Liver (tissue), 9 donors: Measurements from ENCODE around the gene IL36G. TPM values are rescaled to one million over a fixed set of nuclear protein-coding genes. Genes with fewer than 3 reads are reported as not detected.

Source experiments
- DNase-seq: peaks from one replicate; pipeline ENCODE4 v3.0.0-alpha.2; 2017; ENCODE audit warnings: low spot score
- H3K27ac ChIP-seq, 2 donors: one replicate each; pipeline ENCODE4 v1.7.0; 2013; ENCODE audit warnings: inconsistent platforms in 2 of 2, low read length in 2 of 2, control low read depth in 1 of 2, low read depth in 1 of 2, mild to moderate bottlenecking in 1 of 2
- H3K27me3 ChIP-seq, 4 donors: one replicate each; pipeline versions ENCODE4 v1.6.1 to v1.7.0; 2013; ENCODE audit warnings: low read length in 3 of 4, inconsistent platforms in 1 of 4, mild to moderate bottlenecking in 1 of 4, moderate library complexity in 1 of 4; ENCODE audit not compliant: control insufficient read depth in 4 of 4, insufficient read depth in 4 of 4
- H3K36me3 ChIP-seq, 4 donors: one replicate each; pipeline versions ENCODE4 v1.6.1 to v1.7.0; 2013; ENCODE audit warnings: low read length in 3 of 4, mild to moderate bottlenecking in 3 of 4, low read depth in 1 of 4, moderate library complexity in 1 of 4; ENCODE audit not compliant: control insufficient read depth in 4 of 4, insufficient read depth in 3 of 4
- H3K4me1 ChIP-seq, 4 donors: one replicate each; pipeline versions ENCODE4 v1.6.1 to v1.7.0; 2013; ENCODE audit warnings: low read length in 3 of 4, mild to moderate bottlenecking in 3 of 4, moderate library complexity in 1 of 4; ENCODE audit not compliant: control insufficient read depth in 4 of 4, insufficient read depth in 4 of 4
- H3K4me3 ChIP-seq, 3 donors: one replicate each; pipeline versions ENCODE4 v1.6.1 to v1.7.0; 2013; ENCODE audit warnings: low read length in 3 of 3, control low read depth in 1 of 3, low read depth in 1 of 3, mild to moderate bottlenecking in 1 of 3
- H3K9ac ChIP-seq, 2 donors: one replicate each; pipeline ENCODE4 v1.7.0; 2013; ENCODE audit warnings: low read length in 2 of 2, mild to moderate bottlenecking in 2 of 2, moderate library complexity in 2 of 2, control low read depth in 1 of 2, low read depth in 1 of 2
- H3K9me3 ChIP-seq, 4 donors: one replicate each; pipeline versions ENCODE4 v1.6.1 to v1.7.0; 2013; ENCODE audit warnings: low read length in 3 of 4; ENCODE audit not compliant: control insufficient read depth in 4 of 4
- EGR1 ChIP-seq, 2 donors: IDR thresholded peaks; 2 replicates each; pipeline ENCODE4 v1.6.1; 2016 to 2018; ENCODE audit warnings: antibody characterized with exemption in 2 of 2, low read depth in 2 of 2
- FOXA1 ChIP-seq: IDR thresholded peaks from 2 replicates; pipeline ENCODE4 v1.6.1; 2016; ENCODE audit warnings: antibody characterized with exemption
- FOXA2 ChIP-seq: IDR thresholded peaks from 2 replicates; pipeline ENCODE4 v1.6.1; 2016; ENCODE audit warnings: antibody characterized with exemption
- HNF4A ChIP-seq, 2 donors: conservative IDR thresholded peaks; 2 replicates each; pipeline ENCODE4 v1.6.1; 2016; ENCODE audit warnings: antibody characterized with exemption in 2 of 2, mild to moderate bottlenecking in 2 of 2
- HNF4G ChIP-seq: IDR thresholded peaks from 2 replicates; pipeline ENCODE4 v1.6.1; 2016; ENCODE audit warnings: antibody characterized with exemption
- JUND ChIP-seq, 2 donors: IDR thresholded peaks; 2 replicates each; pipeline ENCODE4 v1.6.1; 2016; ENCODE audit warnings: antibody characterized with exemption in 2 of 2
- RAD21 ChIP-seq, 2 donors: IDR thresholded peaks; 2 replicates each; pipeline ENCODE4 v1.6.1; 2016; ENCODE audit warnings: antibody characterized with exemption in 2 of 2, mild to moderate bottlenecking in 2 of 2
- RXRA ChIP-seq, 2 donors: IDR thresholded peaks; 2 replicates each; pipeline ENCODE4 v1.6.1; 2017 to 2018; ENCODE audit warnings: antibody characterized with exemption in 2 of 2, mild to moderate bottlenecking in 1 of 2
- SP1 ChIP-seq: IDR thresholded peaks from 2 replicates; pipeline ENCODE4 v1.6.1; 2018; ENCODE audit warnings: antibody characterized with exemption, mild to moderate bottlenecking
- WGBS: extraction: QIAGEN DNeasy Blood & Tissue Kit; methylation state at CpG from one replicate; pipeline ENCODE4 v1.1.7; 2013; 5-methylcytosine and 5-hydroxymethylcytosine counted together
- polyA plus RNA-seq, 2 donors: library from polyadenylated mRNA; stranded (reverse) in 1 of 2; unstranded in 1 of 2; fragments of 200-250 nt in 1 of 2; fragments of >200 nt in 1 of 2; fragmentation: Nextera tagmentation in 1 of 2; extraction: Ambion mirVana in 1 of 2; gene quantifications; one replicate each; pipeline versions ENCODE4 v1.2.1 to v1.2.3, GENCODE V29; 2013 to 2015
- total RNA-seq, 2 donors: library from RNA; depleted of rRNA; stranded (reverse); fragments of >200 nt; gene quantifications; one replicate each; pipeline ENCODE4 v1.2.3, GENCODE V29; 2014
- TF ChIP-seq, protein P1 (sequence below): IDR thresholded peaks from 2 replicates; pipeline ENCODE4 v1.6.1; 2016; ENCODE audit warnings: antibody characterized with exemption, mild to moderate bottlenecking
- TF ChIP-seq, protein P2 (sequence below): IDR thresholded peaks from 2 replicates; pipeline ENCODE4 v1.6.1; 2016; ENCODE audit warnings: antibody characterized with exemption
- TF ChIP-seq, protein P3 (sequence below): IDR thresholded peaks from 2 replicates; pipeline ENCODE4 v1.6.1; 2016; ENCODE audit warnings: antibody characterized with exemption
- TF ChIP-seq, protein P4 (sequence below): fragments of 150-350 bp; IDR thresholded peaks from 2 replicates; pipeline ENCODE4 v1.5.1; 2017; ENCODE audit warnings: improper control_type of control experiment, low read depth, low read length; ENCODE audit not compliant: missing input control
- donor health status: healthy.
- donor health status: healthy.
- donor health status: healthy.
- donor health status: healthy.
- donor health status: healthy.

Gene IL36G
- total and polyA plus RNA-seq, 4 donors, result not detected

DNA sequence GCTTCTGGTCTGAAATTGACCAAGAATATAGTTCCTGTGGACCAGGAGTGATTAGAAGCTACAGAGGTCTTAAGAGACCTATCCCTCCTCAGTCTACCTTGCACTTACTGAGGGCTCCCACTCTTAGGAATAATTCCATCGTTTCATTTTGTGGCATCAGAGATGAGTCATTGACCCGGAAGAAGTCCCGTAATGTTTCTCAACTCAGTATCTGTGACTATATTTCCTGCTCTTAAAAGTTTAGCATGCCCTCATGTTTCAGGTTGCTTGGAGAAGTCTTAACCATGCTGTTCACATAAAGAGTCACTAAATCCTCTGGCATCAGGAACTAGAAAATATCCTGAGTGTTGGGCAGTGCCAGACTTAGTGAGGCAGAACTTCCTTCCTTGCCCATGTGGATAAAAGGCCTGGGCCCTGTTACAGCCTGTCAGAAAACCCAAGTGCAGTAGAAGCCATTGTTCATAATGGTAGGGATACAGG is 27.3 kb downstream of the IL36G start, which contains the start of gene IL36A (continued):
- TF ChIP-seq, protein P1, sequence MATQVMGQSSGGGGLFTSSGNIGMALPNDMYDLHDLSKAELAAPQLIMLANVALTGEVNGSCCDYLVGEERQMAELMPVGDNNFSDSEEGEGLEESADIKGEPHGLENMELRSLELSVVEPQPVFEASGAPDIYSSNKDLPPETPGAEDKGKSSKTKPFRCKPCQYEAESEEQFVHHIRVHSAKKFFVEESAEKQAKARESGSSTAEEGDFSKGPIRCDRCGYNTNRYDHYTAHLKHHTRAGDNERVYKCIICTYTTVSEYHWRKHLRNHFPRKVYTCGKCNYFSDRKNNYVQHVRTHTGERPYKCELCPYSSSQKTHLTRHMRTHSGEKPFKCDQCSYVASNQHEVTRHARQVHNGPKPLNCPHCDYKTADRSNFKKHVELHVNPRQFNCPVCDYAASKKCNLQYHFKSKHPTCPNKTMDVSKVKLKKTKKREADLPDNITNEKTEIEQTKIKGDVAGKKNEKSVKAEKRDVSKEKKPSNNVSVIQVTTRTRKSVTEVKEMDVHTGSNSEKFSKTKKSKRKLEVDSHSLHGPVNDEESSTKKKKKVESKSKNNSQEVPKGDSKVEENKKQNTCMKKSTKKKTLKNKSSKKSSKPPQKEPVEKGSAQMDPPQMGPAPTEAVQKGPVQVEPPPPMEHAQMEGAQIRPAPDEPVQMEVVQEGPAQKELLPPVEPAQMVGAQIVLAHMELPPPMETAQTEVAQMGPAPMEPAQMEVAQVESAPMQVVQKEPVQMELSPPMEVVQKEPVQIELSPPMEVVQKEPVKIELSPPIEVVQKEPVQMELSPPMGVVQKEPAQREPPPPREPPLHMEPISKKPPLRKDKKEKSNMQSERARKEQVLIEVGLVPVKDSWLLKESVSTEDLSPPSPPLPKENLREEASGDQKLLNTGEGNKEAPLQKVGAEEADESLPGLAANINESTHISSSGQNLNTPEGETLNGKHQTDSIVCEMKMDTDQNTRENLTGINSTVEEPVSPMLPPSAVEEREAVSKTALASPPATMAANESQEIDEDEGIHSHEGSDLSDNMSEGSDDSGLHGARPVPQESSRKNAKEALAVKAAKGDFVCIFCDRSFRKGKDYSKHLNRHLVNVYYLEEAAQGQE, result no peak
- no peak for TF ChIP-seq JUND (IDR thresholded peaks at IDR 0.05)
- no peak for TF ChIP-seq FOXA2
- no peak for TF ChIP-seq RXRA (IDR thresholded peaks at IDR 0.05)
- TF ChIP-seq SP1, result no peak
- no peak for TF ChIP-seq HNF4A (conservative IDR thresholded peaks at IDR 0.05)

DNA sequence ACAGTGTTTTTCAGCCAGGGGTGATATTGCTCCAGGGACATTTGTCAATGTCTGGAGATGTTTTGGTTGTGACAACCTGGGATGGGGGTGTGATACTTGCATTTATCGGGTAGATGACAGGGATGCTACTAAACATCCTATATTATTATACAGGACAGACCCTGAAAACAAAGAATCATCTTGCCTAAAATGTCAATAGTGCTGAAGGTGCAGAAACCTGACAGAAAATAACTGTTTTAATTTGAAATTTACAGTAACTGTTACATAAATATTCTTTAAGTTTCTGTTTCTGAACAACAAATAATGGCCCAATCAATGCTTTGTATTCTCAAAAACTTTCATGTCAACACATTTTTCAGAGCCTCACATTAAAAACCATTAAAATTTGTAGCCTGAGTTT is 29.4 kb downstream of the IL36G start:
- WGBS, result 85% methylated on average over 1 of the region's 1 CpG
- Histone ChIP-seq H3K27me3 (no peaks in the 10 kb centered on the region), H3K9me3 (no peaks in the 10 kb centered on the region), H3K4me1 (no peaks in the 10 kb centered on the region), H3K4me3 (no peak overlapping the region), H3K36me3 (no peaks in the 10 kb centered on the region), H3K27ac (no peak overlapping the region), H3K9ac (no peak overlapping the region)
- no peak for TF ChIP-seq FOXA2
- no peak for TF ChIP-seq HNF4G
- DNase-seq, result no peak

DNA sequence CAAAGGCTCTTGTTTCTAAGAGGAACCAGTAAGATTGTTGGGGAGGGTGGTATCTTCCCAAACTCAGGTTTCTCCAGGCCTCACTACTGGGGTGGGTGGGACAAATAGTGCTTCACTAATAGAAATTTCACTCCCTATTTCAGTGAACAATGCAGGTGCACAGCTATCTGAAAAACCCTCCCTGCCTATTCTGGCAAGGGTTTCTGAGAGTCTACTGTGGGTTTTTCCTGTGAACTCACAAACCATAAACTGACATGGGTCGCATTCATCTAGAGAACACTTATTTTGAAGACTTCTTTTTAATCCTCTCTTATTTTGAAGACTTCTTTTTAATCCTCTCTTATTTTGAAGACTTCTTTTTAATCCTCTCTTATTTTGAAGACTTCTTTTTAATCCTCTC is 31.8 kb downstream of the IL36G start:
- Histone ChIP-seq H3K27me3 (no peaks in the 10 kb centered on the region), H3K36me3 (no peaks in the 10 kb centered on the region), H3K4me3 (no peak overlapping the region), H3K9ac (no peak overlapping the region), H3K4me1 (no peaks in the 10 kb centered on the region), H3K27ac (no peak overlapping the region), H3K9me3 (no peaks in the 10 kb centered on the region)
- WGBS, result 79% methylated on average over 1 of the region's 1 CpG
- DNase-seq, result no peak
- no peak for TF ChIP-seq RAD21 (IDR thresholded peaks at IDR 0.05)
- no peak for TF ChIP-seq FOXA2
- TF ChIP-seq, protein P2, sequence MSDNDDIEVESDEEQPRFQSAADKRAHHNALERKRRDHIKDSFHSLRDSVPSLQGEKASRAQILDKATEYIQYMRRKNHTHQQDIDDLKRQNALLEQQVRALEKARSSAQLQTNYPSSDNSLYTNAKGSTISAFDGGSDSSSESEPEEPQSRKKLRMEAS, result no peak
- no peak for TF ChIP-seq EGR1 (IDR thresholded peaks at IDR 0.05; ENCODE audit: low read depth in 2 of 2)
- no peak for TF ChIP-seq FOXA1
- TF ChIP-seq, protein P3, sequence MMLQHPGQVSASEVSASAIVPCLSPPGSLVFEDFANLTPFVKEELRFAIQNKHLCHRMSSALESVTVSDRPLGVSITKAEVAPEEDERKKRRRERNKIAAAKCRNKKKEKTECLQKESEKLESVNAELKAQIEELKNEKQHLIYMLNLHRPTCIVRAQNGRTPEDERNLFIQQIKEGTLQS, result no peak
- no peak for TF ChIP-seq RXRA (IDR thresholded peaks at IDR 0.05)
- TF ChIP-seq HNF4G, result no peak
- TF ChIP-seq, protein P4, sequence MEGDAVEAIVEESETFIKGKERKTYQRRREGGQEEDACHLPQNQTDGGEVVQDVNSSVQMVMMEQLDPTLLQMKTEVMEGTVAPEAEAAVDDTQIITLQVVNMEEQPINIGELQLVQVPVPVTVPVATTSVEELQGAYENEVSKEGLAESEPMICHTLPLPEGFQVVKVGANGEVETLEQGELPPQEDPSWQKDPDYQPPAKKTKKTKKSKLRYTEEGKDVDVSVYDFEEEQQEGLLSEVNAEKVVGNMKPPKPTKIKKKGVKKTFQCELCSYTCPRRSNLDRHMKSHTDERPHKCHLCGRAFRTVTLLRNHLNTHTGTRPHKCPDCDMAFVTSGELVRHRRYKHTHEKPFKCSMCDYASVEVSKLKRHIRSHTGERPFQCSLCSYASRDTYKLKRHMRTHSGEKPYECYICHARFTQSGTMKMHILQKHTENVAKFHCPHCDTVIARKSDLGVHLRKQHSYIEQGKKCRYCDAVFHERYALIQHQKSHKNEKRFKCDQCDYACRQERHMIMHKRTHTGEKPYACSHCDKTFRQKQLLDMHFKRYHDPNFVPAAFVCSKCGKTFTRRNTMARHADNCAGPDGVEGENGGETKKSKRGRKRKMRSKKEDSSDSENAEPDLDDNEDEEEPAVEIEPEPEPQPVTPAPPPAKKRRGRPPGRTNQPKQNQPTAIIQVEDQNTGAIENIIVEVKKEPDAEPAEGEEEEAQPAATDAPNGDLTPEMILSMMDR, result no peak
